Dendritic cell treated with granulocyte-macrophage colony-stimulating factor and Interleukin-4, amounts not matched to agents 40 ng/mL and 50 ng/mL, for 4 days (primary cell): ENCODE results near the gene ADAP2.
"Not testable (repeated sequence)": the region's sequence is repeated elsewhere in the genome, so short reads cannot be mapped to it uniquely, and the experiment has no call there.

ENCODE experiments used
- H3K27ac Mint-ChIP-seq: one replicate; pipeline ENCODE4 v1.8.0; 2022; ENCODE audit warnings: mild to moderate bottlenecking, mixed read lengths
- H3K27me3 Mint-ChIP-seq: one replicate; pipeline ENCODE4 v1.8.0; 2022; ENCODE audit warnings: mild to moderate bottlenecking, mixed read lengths
- H3K36me3 Mint-ChIP-seq: one replicate; pipeline ENCODE4 v1.8.0; 2022; ENCODE audit warnings: low read depth, mixed read lengths
- H3K4me1 Mint-ChIP-seq: one replicate; pipeline ENCODE4 v1.8.0; 2022; ENCODE audit warnings: low read depth, mixed read lengths
- H3K4me3 Mint-ChIP-seq: one replicate; pipeline ENCODE4 v1.8.0; 2022; ENCODE audit warnings: mild to moderate bottlenecking, moderate library complexity, mixed read lengths
- H3K9me3 Mint-ChIP-seq: one replicate; pipeline ENCODE4 v1.8.0; 2022; ENCODE audit warnings: mixed read lengths
- intact Hi-C: fragments of 100-400 bp; cut with micrococcal nuclease; formaldehyde crosslinking; loops from one replicate; pipeline ENCODE4 v1.15.0; 2022

Gene ADAP2

GRCh38 chr17:30921544-30922196 lies at the start of gene ADAP2:
Gene ADAP2 (plus strand): TSS chr17:30921945. CDS start chr17:30922015, 70 bp downstream.
- intact Hi-C loops = loop anchor here (2.0 to 10.0 kb wide), 3 partner anchors 17 to 293 kb away; partner anchors contain the start of gene RNF135
- peaks cover 6% of the 10 kb centered on the region for H3K27me3 Mint-ChIP-seq
- H3K27ac Mint-ChIP-seq = peak within 1 kb of the TSS; percentile 94
- H3K4me1 Mint-ChIP-seq = peaks cover 51% of the 10 kb centered on the region
- peak within 1 kb of the TSS; percentile 85 for H3K4me3 Mint-ChIP-seq
- no peaks in the 10 kb centered on the region for H3K9me3 Mint-ChIP-seq
- peaks cover 44% of the 10 kb centered on the region for H3K36me3 Mint-ChIP-seq

- no peaks in the 10 kb centered on the region for H3K27me3 Mint-ChIP-seq
- intact Hi-C loops = no loop called here
- no peaks in the 10 kb centered on the region for H3K9me3 Mint-ChIP-seq
- peaks cover 14% of the 10 kb centered on the region for H3K36me3 Mint-ChIP-seq
- H3K4me1 Mint-ChIP-seq = no peaks in the 10 kb centered on the region
- no peak overlapping the region for H3K4me3 Mint-ChIP-seq
- H3K27ac Mint-ChIP-seq = no peak overlapping the region
Observed at GRCh38 chr17:30886187-30886586, 35.6 kb upstream of the ADAP2 start.

- Mint-ChIP-seq H3K4me1 (no peaks in the 10 kb centered on the region), H3K9me3 (no peaks in the 10 kb centered on the region), H3K27me3 (no peaks in the 10 kb centered on the region), H3K27ac (no peak overlapping the region), H3K36me3 (peaks cover 41% of the 10 kb centered on the region), H3K4me3 (no peak overlapping the region)
- intact Hi-C loops = no loop called here
Observed at GRCh38 chr17:30894236-30894635, 27.5 kb upstream of the ADAP2 start.

GRCh38 chr17:30897311-30897710 lies 24.4 kb upstream of the ADAP2 start:
- Mint-ChIP-seq H3K27me3 (no peaks in the 10 kb centered on the region), H3K4me3 (no peak overlapping the region), H3K36me3 (peaks cover 52% of the 10 kb centered on the region), H3K4me1 (peaks cover 10% of the 10 kb centered on the region), H3K27ac (no peak overlapping the region), H3K9me3 (no peaks in the 10 kb centered on the region)
- intact Hi-C loops = no loop called here

- Mint-ChIP-seq H3K9me3 (no peaks in the 10 kb centered on the region), H3K27me3 (no peaks in the 10 kb centered on the region), H3K4me1 (peaks cover 40% of the 10 kb centered on the region), H3K4me3 (peak overlapping the region; percentile 91), H3K36me3 (peaks cover 44% of the 10 kb centered on the region), H3K27ac (peak overlapping the region; percentile 88)
- intact Hi-C loops = loop anchor here (2.0 to 5.0 kb wide), 2 partner anchors 17 to 67 kb away; partner anchors contain the start of gene RNF135
Observed at GRCh38 chr17:30905742-30906100, 16.0 kb upstream of the ADAP2 start.

- Mint-ChIP-seq H3K4me1 (peaks cover 37% of the 10 kb centered on the region), H3K4me3 (peak within 1 kb of the TSS; percentile 91), H3K36me3 (peaks cover 39% of the 10 kb centered on the region), H3K9me3 (no peaks in the 10 kb centered on the region), H3K27ac (peak within 1 kb of the TSS; percentile 88), H3K27me3 (no peaks in the 10 kb centered on the region)
- intact Hi-C loops = loop anchor here (5.0 kb wide), 1 partner anchor 66 kb away; the partner anchor contains the start of gene RNF135
Observed at GRCh38 chr17:30906101-30906911, 15.4 kb upstream of the ADAP2 start, which contains the start of gene TEFM. Gene TEFM (minus strand): TSS chr17:30906238. CDS start chr17:30906198, 40 bp downstream.

GRCh38 chr17:30908717-30909420 lies 12.9 kb upstream of the ADAP2 start:
- H3K36me3 Mint-ChIP-seq = peaks cover 16% of the 10 kb centered on the region
- intact Hi-C loops = loop anchor here (5.0 kb wide), 1 partner anchor 63 kb away; the partner anchor contains the start of gene RNF135
- H3K27ac Mint-ChIP-seq = no peak overlapping the region
- no peak overlapping the region for H3K4me3 Mint-ChIP-seq
- no peaks in the 10 kb centered on the region for H3K9me3 Mint-ChIP-seq
- H3K27me3 Mint-ChIP-seq = no peaks in the 10 kb centered on the region
- peaks cover 25% of the 10 kb centered on the region for H3K4me1 Mint-ChIP-seq

GRCh38 chr17:30910151-30910550 lies 11.6 kb upstream of the ADAP2 start:
- Mint-ChIP-seq H3K36me3 (peaks cover 12% of the 10 kb centered on the region), H3K4me1 (peaks cover 24% of the 10 kb centered on the region)
- H3K27me3 Mint-ChIP-seq, H3K9me3 Mint-ChIP-seq, H3K4me3 Mint-ChIP-seq, intact Hi-C loops, H3K27ac Mint-ChIP-seq: not testable (repeated sequence)

- Mint-ChIP-seq H3K4me1 (peaks cover 3% of the 10 kb centered on the region), H3K27ac (no peak overlapping the region), H3K4me3 (no peak overlapping the region), H3K27me3 (peaks cover 2% of the 10 kb centered on the region), H3K36me3 (no peaks in the 10 kb centered on the region), H3K9me3 (no peaks in the 10 kb centered on the region)
- intact Hi-C loops = no loop called here
Observed at GRCh38 chr17:30913955-30914354, 7.8 kb upstream of the ADAP2 start.

- H3K9me3 Mint-ChIP-seq = no peaks in the 10 kb centered on the region
- H3K36me3 Mint-ChIP-seq = no peaks in the 10 kb centered on the region
- peaks cover 11% of the 10 kb centered on the region for H3K4me1 Mint-ChIP-seq
- H3K4me3 Mint-ChIP-seq = no peak overlapping the region
- H3K27me3 Mint-ChIP-seq = peaks cover 6% of the 10 kb centered on the region
- no peak overlapping the region for H3K27ac Mint-ChIP-seq
- intact Hi-C loops = no loop called here
Observed at GRCh38 chr17:30915833-30916611, 5.7 kb upstream of the ADAP2 start.

- Mint-ChIP-seq H3K36me3 (peaks cover 2% of the 10 kb centered on the region), H3K9me3 (no peaks in the 10 kb centered on the region), H3K4me1 (peaks cover 17% of the 10 kb centered on the region), H3K27me3 (peaks cover 6% of the 10 kb centered on the region), H3K27ac (no peak overlapping the region), H3K4me3 (no peak overlapping the region)
- intact Hi-C loops = no loop called here
Observed at GRCh38 chr17:30917050-30917449, 4.7 kb upstream of the ADAP2 start.

GRCh38 chr17:30920282-30920681 lies 1.5 kb upstream of the ADAP2 start:
- intact Hi-C loops = loop anchor here (5.0 to 10.0 kb wide), 2 partner anchors 52 to 295 kb away; partner anchors contain the start of gene RNF135
- no peaks in the 10 kb centered on the region for H3K9me3 Mint-ChIP-seq

More at GRCh38 chr17:30920282-30920681, 1.5 kb upstream of the ADAP2 start:
- H3K36me3 Mint-ChIP-seq = peaks cover 30% of the 10 kb centered on the region
- peaks cover 6% of the 10 kb centered on the region for H3K27me3 Mint-ChIP-seq
- peaks cover 37% of the 10 kb centered on the region for H3K4me1 Mint-ChIP-seq
- H3K27ac Mint-ChIP-seq = peak overlapping the region; percentile 94
- no peak overlapping the region for H3K4me3 Mint-ChIP-seq
